Spleen (tissue), 7 donors: ENCODE results near the gene DNM1.

Source experiments
- POLR2A ChIP-seq, 3 donors: fragments of 450-650 bp; IDR thresholded peaks; one replicate each; pipeline ENCODE4 v1.5.1; 2017; ENCODE audit warnings: antibody characterized with exemption in 3 of 3, mild to moderate bottlenecking in 1 of 3
- POLR2AphosphoS5 ChIP-seq, 3 donors: sonication (generic); formaldehyde crosslinking; IDR thresholded peaks; one replicate each; pipeline ENCODE4 v1.5.1; 2017; ENCODE audit warnings: antibody characterized with exemption in 3 of 3
- TF ChIP-seq, protein P1 (sequence below), 11 experiments: fragments of 200-600 bp in 7 of 11; fragments of 450-650 bp in 4 of 11; sonication (generic) in 4 of 11; IDR thresholded peaks in 8 of 11; conservative IDR thresholded peaks in 3 of 11; 1 replicate in 7 of 11; 2 replicates in 4 of 11; pipeline versions ENCODE4 v1.4.0 to v1.8.0; 2016 to 2021; ENCODE audit warnings: antibody characterized with exemption in 11 of 11, inconsistent platforms in 4 of 11, mild to moderate bottlenecking in 1 of 11
- donor health status: DM: no; HTN: no; CAD: no; lungs with moderate emphysema.
- donor health status: DM: no; HTN: no; CAD: no.
- donor health status: DM: no; HTN: no; CAD: no.

DNA sequence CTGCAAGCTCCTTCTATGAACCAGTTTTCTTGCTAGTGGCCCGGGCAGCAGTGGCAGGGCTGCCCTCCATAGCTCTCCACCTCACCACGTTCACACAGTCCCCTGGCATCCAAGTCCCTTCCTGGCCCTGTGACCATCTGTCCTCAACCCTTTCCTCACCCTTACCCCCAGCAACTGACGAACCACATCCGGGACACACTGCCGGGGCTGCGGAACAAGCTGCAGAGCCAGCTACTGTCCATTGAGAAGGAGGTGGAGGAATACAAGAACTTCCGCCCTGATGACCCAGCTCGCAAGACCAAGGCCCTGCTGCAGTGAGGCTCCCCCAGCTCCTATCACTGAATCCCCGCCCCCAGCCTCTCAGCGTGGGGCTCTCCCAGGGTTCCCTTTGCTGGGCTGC lies 18.8 kb downstream of the DNM1 start:
- TF ChIP-seq POLR2AphosphoS5 (IDR thresholded peaks at IDR 0.05) (no peak), POLR2A (IDR thresholded peaks at IDR 0.05) (no peak)
- TF ChIP-seq, protein P1, sequence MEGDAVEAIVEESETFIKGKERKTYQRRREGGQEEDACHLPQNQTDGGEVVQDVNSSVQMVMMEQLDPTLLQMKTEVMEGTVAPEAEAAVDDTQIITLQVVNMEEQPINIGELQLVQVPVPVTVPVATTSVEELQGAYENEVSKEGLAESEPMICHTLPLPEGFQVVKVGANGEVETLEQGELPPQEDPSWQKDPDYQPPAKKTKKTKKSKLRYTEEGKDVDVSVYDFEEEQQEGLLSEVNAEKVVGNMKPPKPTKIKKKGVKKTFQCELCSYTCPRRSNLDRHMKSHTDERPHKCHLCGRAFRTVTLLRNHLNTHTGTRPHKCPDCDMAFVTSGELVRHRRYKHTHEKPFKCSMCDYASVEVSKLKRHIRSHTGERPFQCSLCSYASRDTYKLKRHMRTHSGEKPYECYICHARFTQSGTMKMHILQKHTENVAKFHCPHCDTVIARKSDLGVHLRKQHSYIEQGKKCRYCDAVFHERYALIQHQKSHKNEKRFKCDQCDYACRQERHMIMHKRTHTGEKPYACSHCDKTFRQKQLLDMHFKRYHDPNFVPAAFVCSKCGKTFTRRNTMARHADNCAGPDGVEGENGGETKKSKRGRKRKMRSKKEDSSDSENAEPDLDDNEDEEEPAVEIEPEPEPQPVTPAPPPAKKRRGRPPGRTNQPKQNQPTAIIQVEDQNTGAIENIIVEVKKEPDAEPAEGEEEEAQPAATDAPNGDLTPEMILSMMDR (IDR thresholded peaks at IDR 0.05 in 8 of 11, conservative IDR thresholded peaks at IDR 0.05 in 3 of 11) = no peak
